Activated CD4-positive, alpha-beta T cell treated with anti-CD3 and anti-CD28 coated beads, Interleukin-2, amount 10 ng/mL, durations not matched to agents 24 days and 14 days (primary cell): Measurements from ENCODE around the gene PDCD1LG2. TPM values are rescaled to one million over a fixed set of nuclear protein-coding genes. Genes with fewer than 3 reads are reported as not detected.
A peak's percentile ranks its signal among the peaks of the same experiment; 100 is the strongest.
"Not testable (repeated sequence)": the region's sequence is repeated elsewhere in the genome, so short reads cannot be mapped to it uniquely, and the experiment has no call there.

Source experiments
- DNase-seq: peaks from one replicate; pipeline ENCODE4 v3.0.0; 2022
- H3K27ac Mint-ChIP-seq: one replicate; pipeline ENCODE4 v1.8.0; 2022; ENCODE audit warnings: mild to moderate bottlenecking, mixed read lengths
- H3K27me3 Mint-ChIP-seq: one replicate; pipeline ENCODE4 v1.8.0; 2022; ENCODE audit warnings: mixed read lengths
- H3K36me3 Mint-ChIP-seq: one replicate; pipeline ENCODE4 v1.8.0; 2022; ENCODE audit warnings: low read depth, mild to moderate bottlenecking, mixed read lengths
- H3K4me1 Mint-ChIP-seq: one replicate; pipeline ENCODE4 v1.8.0; 2021; ENCODE audit warnings: mixed read lengths
- H3K4me3 Mint-ChIP-seq: one replicate; pipeline ENCODE4 v1.8.0; 2022; ENCODE audit warnings: mild to moderate bottlenecking, moderate library complexity, mixed read lengths
- H3K9me3 Mint-ChIP-seq: one replicate; pipeline ENCODE4 v1.8.0; 2021; ENCODE audit warnings: mixed read lengths
- intact Hi-C: fragments of 100-400 bp; cut with micrococcal nuclease; formaldehyde crosslinking; loops from one replicate; pipeline ENCODE4 v1.15.1; 2023
- total RNA-seq: library from RNA; stranded (reverse); gene quantifications from 2 replicates; pipeline ENCODE4 v1.2.3, GENCODE V29; 2022

Gene PDCD1LG2
- total RNA-seq, 1 donor from 2014 or later: 1.5 TPM

DNA sequence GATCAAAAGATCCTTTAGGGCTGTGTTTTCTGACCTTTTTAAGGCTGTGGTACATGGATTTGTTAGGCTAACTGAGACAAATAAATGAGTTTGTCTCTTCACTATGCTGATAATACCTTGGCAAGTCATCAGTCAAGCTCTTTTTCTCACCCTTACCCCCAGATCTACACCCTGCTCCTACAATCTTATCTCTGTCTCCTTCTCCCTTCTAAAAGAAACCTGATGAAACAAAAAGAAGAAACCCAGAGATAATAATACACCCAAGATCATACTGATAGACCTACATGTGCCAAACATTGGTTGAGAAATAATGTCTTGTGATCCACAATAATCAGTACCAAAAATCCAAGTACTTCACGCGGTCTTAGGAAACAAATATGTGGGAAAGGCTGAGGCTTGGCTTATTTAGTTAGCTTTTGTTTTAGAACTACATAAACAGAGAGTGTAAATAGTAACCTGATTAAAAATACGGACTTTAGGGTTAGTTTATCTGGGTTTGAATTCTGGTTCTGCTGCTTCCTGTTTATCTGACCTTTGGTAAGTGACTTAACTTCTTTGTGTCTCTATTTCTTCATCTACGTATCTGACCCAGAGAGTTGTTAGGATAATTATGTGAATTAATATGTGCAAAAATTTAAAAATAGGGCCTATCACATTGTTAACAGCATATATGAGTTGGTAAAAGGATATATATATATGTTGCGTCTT, 24.8 kb upstream of the PDCD1LG2 start:
- intact Hi-C loops: no loop called here
- no peak overlapping the region for H3K27ac Mint-ChIP-seq
- H3K4me3 Mint-ChIP-seq: no peak overlapping the region

GRCh38 chr9:5486988-5487387, 23.3 kb upstream of the PDCD1LG2 start:
- intact Hi-C loops: no loop called here
- Mint-ChIP-seq H3K36me3 (no peaks in the 10 kb centered on the region), H3K9me3 (no peaks in the 10 kb centered on the region), H3K4me3 (no peak overlapping the region), H3K27ac (no peak overlapping the region), H3K4me1 (no peaks in the 10 kb centered on the region), H3K27me3 (no peaks in the 10 kb centered on the region)
- DNase-seq: no peak

More for the DNA sequence above, 24.8 kb upstream of the PDCD1LG2 start:
- Mint-ChIP-seq H3K36me3 (no peaks in the 10 kb centered on the region), H3K27me3 (no peaks in the 10 kb centered on the region), H3K9me3 (peaks cover under 1% of the 10 kb centered on the region), H3K4me1 (peaks cover under 1% of the 10 kb centered on the region)
- no peak for DNase-seq

DNA sequence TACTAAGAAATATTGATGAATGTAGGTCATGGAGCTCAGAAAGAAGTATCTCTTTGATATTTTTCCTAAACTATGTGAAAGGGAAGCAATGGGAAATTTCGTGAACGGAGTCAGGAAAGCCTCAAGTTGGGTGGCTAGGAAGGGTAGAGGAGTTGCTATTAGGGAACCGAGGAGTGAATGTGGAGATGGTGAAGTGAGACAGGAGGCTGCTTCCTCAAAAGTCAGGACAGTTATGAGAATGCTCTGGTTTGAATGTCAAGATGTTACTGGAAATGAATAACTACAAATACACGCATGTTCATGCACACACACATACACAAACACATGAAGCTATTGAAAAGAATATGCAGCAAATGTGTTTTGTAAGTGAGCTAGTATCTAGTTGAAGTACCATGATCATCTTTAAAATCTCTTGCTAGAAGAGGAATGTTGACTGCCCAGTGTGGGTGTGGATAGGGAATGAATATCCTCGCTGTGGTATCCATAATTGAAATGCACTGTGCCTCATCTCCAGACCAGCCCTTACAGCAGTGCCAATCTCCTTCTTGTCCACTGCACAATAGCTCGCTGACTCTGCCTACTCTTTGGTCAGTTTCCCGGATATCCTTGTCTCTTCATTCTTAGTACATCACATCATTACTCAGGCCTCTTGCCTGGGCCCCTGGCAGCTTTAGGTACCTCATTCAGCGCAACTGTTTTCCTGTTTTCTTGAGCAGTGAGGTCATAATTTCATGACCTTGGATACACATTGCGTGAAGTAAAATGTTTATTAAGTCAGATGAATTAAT, 21.9 kb upstream of the PDCD1LG2 start:
- H3K4me3 Mint-ChIP-seq: no peak overlapping the region
- no peak overlapping the region for H3K27ac Mint-ChIP-seq
- DNase-seq: no peak
- no peaks in the 10 kb centered on the region for H3K27me3 Mint-ChIP-seq
- H3K36me3 Mint-ChIP-seq: no peaks in the 10 kb centered on the region
- intact Hi-C loops: no loop called here
- H3K9me3 Mint-ChIP-seq: peaks cover under 1% of the 10 kb centered on the region
- H3K4me1 Mint-ChIP-seq: peaks cover 5% of the 10 kb centered on the region

DNA sequence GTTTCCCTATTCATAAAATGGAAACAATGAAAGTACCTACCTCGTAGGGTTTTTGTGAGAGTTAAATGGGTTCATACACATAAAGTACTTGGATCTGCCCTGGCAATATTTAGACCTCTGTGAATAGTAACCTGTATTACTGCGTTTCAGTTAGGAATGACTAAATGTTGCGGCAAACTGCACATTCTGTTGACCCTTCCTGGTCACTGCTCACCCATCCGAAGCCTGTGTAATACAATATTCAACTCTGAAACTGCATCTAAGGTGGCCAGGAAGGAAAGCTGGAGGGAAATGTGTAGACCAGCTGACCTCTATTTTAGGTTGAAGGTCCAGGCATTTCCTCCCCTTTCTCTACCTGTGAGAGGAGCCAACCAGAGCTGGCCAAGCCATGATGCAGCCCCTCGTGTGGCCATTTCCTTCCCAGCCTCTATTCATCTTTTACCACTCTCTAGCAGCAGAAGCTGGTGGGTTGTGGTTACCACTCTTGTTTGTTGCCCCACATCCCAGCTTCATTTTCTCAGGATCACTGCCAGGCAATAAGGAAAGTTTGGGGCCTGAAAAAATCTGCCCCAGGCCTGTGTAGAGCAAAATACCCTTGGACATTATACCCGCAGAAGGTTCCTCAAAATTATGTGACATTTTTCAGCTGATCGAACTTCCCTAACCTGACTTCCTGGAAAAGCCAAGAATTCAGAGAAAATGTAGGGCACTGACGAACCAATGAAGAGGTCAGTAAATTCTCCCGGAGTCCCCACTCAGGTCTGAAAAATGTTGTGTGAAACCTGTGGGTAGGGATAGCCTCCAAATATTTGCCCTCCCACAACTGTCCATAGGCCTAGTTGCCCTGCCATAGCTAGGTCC, 20.5 kb upstream of the PDCD1LG2 start:
- Mint-ChIP-seq H3K9me3 (peaks cover 6% of the 10 kb centered on the region), H3K27ac (no peak overlapping the region), H3K27me3 (no peaks in the 10 kb centered on the region), H3K4me3 (no peak overlapping the region), H3K36me3 (peaks cover 2% of the 10 kb centered on the region), H3K4me1 (peaks cover 15% of the 10 kb centered on the region)
- no peak for DNase-seq
- intact Hi-C loops: loop anchor here (10.0 kb wide), 1 partner anchor 55 kb away; no protein-coding TSS in a partner anchor

DNA sequence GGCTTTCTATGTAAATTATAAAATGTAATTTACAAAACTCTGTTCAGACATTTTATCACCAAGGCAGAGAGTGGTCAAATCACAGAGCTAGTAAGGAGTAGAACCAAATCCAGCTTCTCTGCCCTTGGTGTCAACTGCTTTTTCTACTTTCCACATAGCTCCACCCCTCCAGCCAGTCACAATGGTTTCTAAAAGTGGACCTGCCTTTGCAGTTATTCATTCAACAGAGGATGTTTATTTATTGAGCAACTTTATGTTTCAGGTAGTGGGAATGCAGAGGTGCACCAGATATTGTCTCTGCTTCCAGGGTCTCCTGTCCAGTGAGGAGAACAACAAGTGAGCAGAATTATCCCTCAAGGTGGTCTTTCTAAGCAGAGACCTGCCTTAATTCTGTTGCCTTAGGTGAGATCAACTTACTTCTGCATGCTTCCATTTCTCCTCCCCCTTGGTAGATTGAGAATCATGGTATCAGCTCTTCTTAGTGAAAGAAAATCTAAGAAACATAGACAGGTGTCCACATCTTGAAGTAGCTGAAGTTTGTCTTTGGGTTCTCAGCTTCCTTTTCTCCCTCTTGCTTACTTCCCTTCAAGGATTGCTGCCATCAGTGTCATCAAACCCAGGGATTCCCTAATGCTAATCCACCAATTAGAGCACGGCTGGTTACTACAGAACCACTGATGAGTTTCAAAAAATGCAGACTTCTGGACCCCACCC, 17.2 kb upstream of the PDCD1LG2 start:
- DNase-seq: no peak
- Mint-ChIP-seq H3K27me3 (no peaks in the 10 kb centered on the region), H3K9me3 (peaks cover 6% of the 10 kb centered on the region), H3K36me3 (peaks cover 2% of the 10 kb centered on the region), H3K4me3 (peak overlapping the region; percentile 40), H3K4me1 (peaks cover 15% of the 10 kb centered on the region), H3K27ac (peak overlapping the region; percentile 73)
- intact Hi-C loops: loop anchor here (1.0 to 10.0 kb wide), 3 partner anchors 17 to 52 kb away; partner anchors contain the start of gene PDCD1LG2

GRCh38 chr9:5493679-5494511, 16.4 kb upstream of the PDCD1LG2 start:
- peak overlapping the region; percentile 73 for H3K27ac Mint-ChIP-seq
- peak overlapping the region; percentile 40 for H3K4me3 Mint-ChIP-seq
- peaks cover 6% of the 10 kb centered on the region for H3K9me3 Mint-ChIP-seq
- DNase-seq: peak; percentile 70
- intact Hi-C loops: loop anchor here (1.0 to 10.0 kb wide), 3 partner anchors 16 to 51 kb away; partner anchors contain the start of gene PDCD1LG2
- H3K27me3 Mint-ChIP-seq: no peaks in the 10 kb centered on the region
- peaks cover 15% of the 10 kb centered on the region for H3K4me1 Mint-ChIP-seq
- H3K36me3 Mint-ChIP-seq: peaks cover 2% of the 10 kb centered on the region

GRCh38 chr9:5494765-5495164, 15.6 kb upstream of the PDCD1LG2 start:
- H3K27me3 Mint-ChIP-seq, H3K36me3 Mint-ChIP-seq, H3K4me3 Mint-ChIP-seq, DNase-seq, H3K9me3 Mint-ChIP-seq, H3K27ac Mint-ChIP-seq: not testable (repeated sequence)
- H3K4me1 Mint-ChIP-seq: peaks cover 15% of the 10 kb centered on the region
- intact Hi-C loops: loop anchor here (10.0 kb wide), 1 partner anchor 50 kb away; no protein-coding TSS in a partner anchor

- Mint-ChIP-seq H3K4me3 (no peak overlapping the region), H3K4me1 (peaks cover 4% of the 10 kb centered on the region), H3K27ac (no peak overlapping the region), H3K9me3 (peaks cover 15% of the 10 kb centered on the region), H3K36me3 (peaks cover 10% of the 10 kb centered on the region), H3K27me3 (no peaks in the 10 kb centered on the region)
- no peak for DNase-seq
- intact Hi-C loops: loop anchor here (10.0 kb wide), 1 partner anchor 46 kb away; no protein-coding TSS in a partner anchor
Observed at GRCh38 chr9:5499157-5499556, 11.2 kb upstream of the PDCD1LG2 start.

DNA sequence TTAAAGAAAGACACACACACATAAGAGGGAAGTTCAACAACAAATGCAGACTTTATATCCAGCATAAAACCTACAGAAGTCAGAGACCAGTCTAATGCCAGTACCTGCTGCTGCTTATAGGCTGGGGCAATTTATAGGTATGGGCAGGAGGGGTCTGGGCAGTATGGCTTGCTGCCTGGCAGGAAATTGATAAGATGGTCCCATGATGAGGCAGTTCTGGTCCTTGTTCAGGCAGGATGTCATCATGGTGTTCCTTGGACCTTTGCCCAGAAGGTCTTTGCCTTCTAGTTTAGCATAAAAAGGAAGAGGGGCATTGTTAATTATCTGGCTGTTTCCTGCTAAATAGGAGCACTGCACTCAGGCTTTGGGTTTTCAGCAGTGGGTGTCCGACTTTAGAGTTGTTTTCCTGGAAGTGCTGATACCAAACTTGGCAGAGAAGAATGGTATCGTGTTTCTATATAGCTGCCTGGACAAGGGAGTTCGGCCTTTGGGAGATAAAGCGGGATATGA, 10.4 kb upstream of the PDCD1LG2 start:
- no peak for DNase-seq
- no peak overlapping the region for H3K27ac Mint-ChIP-seq
- no peak overlapping the region for H3K4me3 Mint-ChIP-seq
- H3K9me3 Mint-ChIP-seq: peaks cover 19% of the 10 kb centered on the region
- intact Hi-C loops: loop anchor here (10.0 kb wide), 1 partner anchor 45 kb away; no protein-coding TSS in a partner anchor
- H3K27me3 Mint-ChIP-seq: no peaks in the 10 kb centered on the region
- H3K4me1 Mint-ChIP-seq: peaks cover 6% of the 10 kb centered on the region
- peaks cover 13% of the 10 kb centered on the region for H3K36me3 Mint-ChIP-seq

DNA sequence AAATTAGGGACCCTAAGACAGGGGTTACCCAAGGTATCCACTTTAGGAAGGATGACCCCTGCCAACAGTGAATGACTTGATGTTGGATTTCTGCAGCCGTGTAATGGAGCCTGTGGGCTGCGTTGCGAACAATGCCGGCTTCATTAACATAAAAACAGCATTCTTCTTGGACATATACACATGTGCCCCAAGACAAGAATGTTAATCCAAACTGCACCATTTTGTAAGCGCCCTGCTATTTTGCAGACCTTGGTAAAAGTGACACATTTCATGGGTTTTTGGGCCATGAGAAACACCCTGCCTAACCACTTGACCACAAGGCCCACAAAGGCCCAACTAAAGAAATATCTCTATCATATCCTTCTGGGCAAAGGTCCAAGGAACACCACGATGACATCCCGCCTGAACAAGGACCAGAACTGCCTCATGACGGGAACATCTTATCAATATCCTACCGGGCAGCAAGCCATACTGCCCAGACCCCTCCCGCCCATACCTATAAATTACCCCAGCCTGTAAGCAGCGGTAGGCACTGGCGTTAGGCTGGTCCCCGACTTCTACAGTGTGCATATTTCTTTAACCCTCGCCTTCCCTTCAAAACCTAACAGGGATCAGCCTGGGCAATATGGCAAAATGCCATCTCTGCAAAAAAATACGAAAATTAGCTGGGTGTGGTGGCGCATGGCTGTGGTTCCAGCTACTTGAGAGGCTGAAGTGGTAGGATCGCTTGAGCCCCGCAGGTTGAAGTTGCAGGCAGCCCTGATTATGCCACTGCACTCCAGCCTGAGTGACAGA, 9.7 kb upstream of the PDCD1LG2 start:
- intact Hi-C loops: no loop called here
- peaks cover 6% of the 10 kb centered on the region for H3K4me1 Mint-ChIP-seq
- no peak overlapping the region for H3K27ac Mint-ChIP-seq
- no peak for DNase-seq
- H3K27me3 Mint-ChIP-seq: no peaks in the 10 kb centered on the region
- H3K9me3 Mint-ChIP-seq: peaks cover 26% of the 10 kb centered on the region
- H3K36me3 Mint-ChIP-seq: peaks cover 14% of the 10 kb centered on the region
- H3K4me3 Mint-ChIP-seq: no peak overlapping the region

- Mint-ChIP-seq H3K4me3 (no peak overlapping the region), H3K36me3 (peaks cover 18% of the 10 kb centered on the region), H3K27ac (no peak overlapping the region), H3K4me1 (peaks cover 6% of the 10 kb centered on the region), H3K9me3 (peaks cover 36% of the 10 kb centered on the region), H3K27me3 (peaks cover 2% of the 10 kb centered on the region)
- intact Hi-C loops: no loop called here
- DNase-seq: no peak
Observed at GRCh38 chr9:5502553-5502952, 7.8 kb upstream of the PDCD1LG2 start.
